Aorta (tissue), 5 donors: ENCODE measurements around the gene UNC45B. TPM values are rescaled to one million over a fixed set of nuclear protein-coding genes. Genes with fewer than 3 reads are reported as not detected.
"Not testable (repeated sequence)": the region's sequence is repeated elsewhere in the genome, so short reads cannot be mapped to it uniquely, and the experiment has no call there.

Experiments
- ATAC-seq: fragments of 200-7000 bp; cut with Tn5 transposase; one replicate; pipeline ENCODE4 v1.9.1; 2022; ENCODE audit warnings: moderate library complexity; ENCODE audit not compliant: low FRiP score
- DNase-seq, 2 donors: peaks; one replicate each; pipeline ENCODE4 v3.0.0-alpha.2; 2020
- H3K27ac ChIP-seq, 2 donors: one replicate each; pipeline ENCODE4 v1.5.1; 2013; ENCODE audit warnings: low read length in 2 of 2, mild to moderate bottlenecking in 2 of 2, moderate library complexity in 2 of 2, control low read depth in 1 of 2, inconsistent platforms in 1 of 2, low read depth in 1 of 2
- H3K27me3 ChIP-seq, 2 donors: one replicate each; pipeline ENCODE4 v1.6.1; 2013; ENCODE audit warnings: control low read depth in 1 of 2, low read length in 1 of 2, mild to moderate bottlenecking in 1 of 2, moderate library complexity in 1 of 2; ENCODE audit not compliant: insufficient read depth in 2 of 2, control insufficient read depth in 1 of 2
- H3K36me3 ChIP-seq, 2 donors: one replicate each; pipeline ENCODE4 v1.6.1; 2013; ENCODE audit warnings: control low read depth in 1 of 2, low read length in 1 of 2, mild to moderate bottlenecking in 1 of 2; ENCODE audit not compliant: insufficient read depth in 2 of 2, control insufficient read depth in 1 of 2
- H3K4me1 ChIP-seq, 2 donors: one replicate each; pipeline ENCODE4 v1.6.1; 2013; ENCODE audit warnings: low read length in 2 of 2, control low read depth in 1 of 2, mild to moderate bottlenecking in 1 of 2, moderate library complexity in 1 of 2; ENCODE audit not compliant: insufficient read depth in 2 of 2, control insufficient read depth in 1 of 2
- H3K4me3 ChIP-seq, 2 donors: one replicate each; pipeline ENCODE4 v1.5.1; 2013; ENCODE audit warnings: low read length in 2 of 2, control low read depth in 1 of 2, mild to moderate bottlenecking in 1 of 2
- H3K9me3 ChIP-seq: one replicate; pipeline ENCODE4 v1.6.1; 2013; ENCODE audit warnings: mild to moderate bottlenecking, low read length; ENCODE audit not compliant: control insufficient read depth
- WGBS, 2 donors: extraction: QIAGEN DNeasy Blood & Tissue Kit; methylation state at CpG; one replicate each; pipeline ENCODE4 v1.1.7; 2013; 5-methylcytosine and 5-hydroxymethylcytosine counted together
- intact Hi-C, 2 donors: fragments of 100-400 bp; cut with DNase I; formaldehyde crosslinking; loops; one replicate each; pipeline versions ENCODE4 v1.14.2 to v1.15.0; 2022
- polyA plus RNA-seq, 2 donors: library from polyadenylated mRNA; stranded (reverse); fragments of 200-250 nt; gene quantifications; one replicate each; pipeline ENCODE4 v1.2.3, GENCODE V29; 2013
- total RNA-seq, 2 donors: library from RNA; stranded (reverse); fragmentation: NEBNext Ultra II Directional; extraction: Animal tissue kit (Norgen Biotek cat#: 25700); gene quantifications; one replicate each; pipeline ENCODE4 v1.2.1, GENCODE V29; 2021
- donor health status: healthy with polysubstance abuse.
- donor health status: Bipolar disorder and iron deficiency.
- donor health status: DM: no; HTN: no; CAD: no.
- donor health status: DM: no; HTN: no; CAD: no.
- donor health status: DM: yes; HTN: yes; CAD: no.

The UNC45B gene
- total and polyA plus RNA-seq, 4 donors: 0.50 TPM; not detected in 3

DNA sequence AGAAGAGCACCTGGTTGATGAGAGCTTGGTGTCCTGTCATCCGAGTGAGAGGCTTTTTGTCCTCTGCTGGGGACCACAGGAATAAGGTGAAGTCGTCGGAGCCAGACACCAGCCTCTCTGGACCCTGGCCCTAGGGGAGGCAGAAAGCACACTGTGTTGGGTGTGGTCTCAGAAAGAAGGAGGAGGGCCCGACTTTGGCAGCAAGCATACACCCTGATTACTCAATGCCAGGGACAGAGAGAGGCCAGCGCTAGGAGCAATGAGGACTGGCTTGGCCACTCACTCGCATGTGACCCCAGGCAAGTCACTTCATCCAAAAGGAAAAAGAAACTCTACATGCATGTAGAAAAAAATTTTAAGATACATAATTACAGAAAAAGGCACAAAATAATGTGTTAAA is 12.3 kb upstream of the UNC45B start:
- H3K27ac ChIP-seq: no peak overlapping the region
- ATAC-seq: no peak
- intact Hi-C loops: no loop called here
- peak in 1 of 2 donors; percentile 28 for DNase-seq
- 89 to 94% methylated on average over 6 of the region's 6 CpGs for WGBS, 2 donors
- no peaks in the 10 kb centered on the region for H3K4me1 ChIP-seq
- peaks cover 0 to 18% of the 10 kb centered on the region in 2 donors for H3K36me3 ChIP-seq
- H3K9me3 ChIP-seq: no peaks in the 10 kb centered on the region
- no peaks in the 10 kb centered on the region for H3K27me3 ChIP-seq
- no peak overlapping the region for H3K4me3 ChIP-seq

DNA sequence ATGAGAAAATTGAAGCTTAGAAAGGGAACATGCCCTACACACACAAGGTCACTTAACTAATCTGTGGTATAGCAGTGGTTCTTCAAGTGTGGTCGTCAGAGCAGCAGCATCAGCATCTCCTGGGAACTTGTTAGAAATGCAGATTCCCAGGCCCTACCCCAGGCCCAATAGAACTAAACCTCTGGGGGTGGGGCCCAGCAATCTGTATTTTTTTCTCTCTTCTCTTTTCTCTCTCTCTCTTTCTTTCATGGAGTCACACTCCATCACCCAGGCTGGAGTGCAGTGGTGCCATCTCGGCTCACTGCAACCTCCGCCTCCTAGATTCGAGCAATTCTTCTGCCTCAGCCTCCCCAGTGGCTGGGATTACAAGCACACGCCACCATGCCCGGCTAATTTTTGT is 9.4 kb upstream of the UNC45B start:
- H3K4me1 ChIP-seq: no peaks in the 10 kb centered on the region
- ATAC-seq (no peak), DNase-seq (peak in 1 of 2 donors; percentile 3)
- peaks cover 0 to 9% of the 10 kb centered on the region in 2 donors for H3K36me3 ChIP-seq
- H3K4me3 ChIP-seq: no peak overlapping the region
- no peaks in the 10 kb centered on the region for H3K27me3 ChIP-seq
- intact Hi-C loops: no loop called here
- no peak overlapping the region for H3K27ac ChIP-seq
- 92 to 95% methylated on average over 6 of the region's 6 CpGs for WGBS, 2 donors
- no peaks in the 10 kb centered on the region for H3K9me3 ChIP-seq

DNA sequence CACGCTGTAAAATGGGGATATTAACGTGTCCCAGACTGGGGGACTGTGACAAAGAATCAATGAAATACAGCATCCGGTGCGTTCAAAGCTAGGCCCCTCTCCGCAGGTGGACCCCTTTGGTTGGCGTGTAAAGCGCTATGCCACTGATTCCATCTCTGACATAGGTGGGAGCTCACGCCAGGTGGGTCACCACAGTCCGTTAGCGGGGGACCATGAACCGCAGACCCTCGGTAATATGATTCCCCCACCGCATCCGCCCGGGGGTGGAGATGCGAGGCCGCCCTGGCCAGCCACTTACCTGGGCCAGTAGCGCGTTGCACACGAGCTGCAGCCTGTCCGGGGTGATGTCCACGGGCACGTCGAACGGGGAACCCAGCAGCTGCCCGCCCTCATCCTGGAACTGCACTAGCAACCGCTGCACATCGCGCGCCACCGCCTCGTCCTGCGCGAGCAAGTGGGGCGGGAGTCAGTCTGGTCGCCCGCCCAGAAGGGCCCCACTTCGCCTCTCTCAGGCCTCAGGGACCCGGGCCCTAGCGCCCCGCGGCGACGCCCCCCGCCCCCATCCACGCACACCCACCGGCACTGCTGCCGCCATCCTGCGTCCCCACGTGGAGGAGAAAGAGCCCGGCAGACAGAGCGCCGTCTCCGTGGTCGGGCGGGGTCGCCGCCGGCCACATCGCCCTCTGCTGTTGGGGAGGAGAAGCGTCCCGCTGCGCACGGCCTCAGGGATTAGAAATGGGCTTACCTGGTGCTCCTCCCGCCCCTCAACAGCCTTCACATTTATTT is 5.7 kb upstream of the UNC45B start, which contains the start of gene NLE1:
Gene NLE1, minus strand, starts transcription at position 623 of the 786 bp plus-strand sequence. Its CDS starts 28 bp downstream, at position 595.
- Histone ChIP-seq H3K27me3 (no peaks in the 10 kb centered on the region), H3K9me3 (no peaks in the 10 kb centered on the region), H3K4me3 (peak within 1 kb of the TSS; percentile 66 to 82), H3K36me3 (peaks cover 0 to 5% of the 10 kb centered on the region in 2 donors), H3K27ac (no peak within 1 kb of the TSS), H3K4me1 (no peaks in the 10 kb centered on the region)
- ATAC-seq (peak; percentile 97), DNase-seq (peak; percentile 87 to 95)
- 1% methylated on average over 57 to 65 of the region's 65 CpGs for WGBS, 2 donors
- intact Hi-C loops: no loop called here

DNA sequence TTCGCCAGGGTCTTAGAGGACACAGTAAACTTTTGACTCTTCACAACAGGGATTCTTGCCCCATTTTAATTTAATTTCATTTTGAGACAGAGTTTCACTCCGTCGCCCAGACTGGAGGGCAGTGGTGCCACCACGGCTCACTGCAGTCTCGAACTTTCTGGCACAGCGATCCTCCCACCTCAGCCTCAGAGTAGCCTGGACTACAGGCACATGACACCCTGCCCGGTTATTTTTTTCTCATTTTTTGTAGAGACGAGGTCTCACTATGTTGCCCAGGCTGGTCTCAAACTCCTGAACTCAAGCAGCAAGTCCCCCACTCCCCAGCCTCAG is 5.2 kb upstream of the UNC45B start:
- H3K27me3 ChIP-seq: no peaks in the 10 kb centered on the region
- H3K4me3 ChIP-seq: no peak overlapping the region
- intact Hi-C loops: no loop called here
- ATAC-seq: no peak
- H3K4me1 ChIP-seq: no peaks in the 10 kb centered on the region
- H3K36me3 ChIP-seq: no peaks in the 10 kb centered on the region
- no peak for DNase-seq
- 52 to 58% methylated on average over 8 of the region's 8 CpGs for WGBS, 2 donors
- H3K27ac ChIP-seq: no peak overlapping the region
- no peaks in the 10 kb centered on the region for H3K9me3 ChIP-seq

DNA sequence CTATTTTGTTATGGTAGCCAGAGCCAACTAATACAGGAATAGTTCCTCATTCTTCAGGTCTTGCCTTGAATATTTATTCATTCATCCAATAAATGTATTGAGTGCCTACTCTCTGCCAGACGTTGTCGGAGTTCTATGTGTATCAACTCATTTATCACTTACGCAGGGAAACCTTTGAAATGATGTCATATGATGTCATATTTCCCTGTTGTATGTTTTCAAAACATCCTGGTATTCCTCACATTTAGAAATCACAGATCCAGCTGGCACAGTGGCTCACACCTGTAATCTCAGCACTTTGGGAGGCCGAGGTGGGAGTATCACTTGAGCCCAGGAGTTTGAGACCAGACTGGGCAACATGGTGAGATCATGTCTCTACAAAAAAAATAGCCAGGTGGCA is 2.8 kb upstream of the UNC45B start:
- Histone ChIP-seq H3K36me3 (no peaks in the 10 kb centered on the region), H3K4me3 (no peak overlapping the region), H3K27me3 (no peaks in the 10 kb centered on the region), H3K4me1 (no peaks in the 10 kb centered on the region), H3K9me3 (no peaks in the 10 kb centered on the region), H3K27ac (no peak overlapping the region)
- ATAC-seq: no peak
- no peak for DNase-seq
- 53 to 62% methylated on average over 4 of the region's 4 CpGs for WGBS, 2 donors
- intact Hi-C loops: no loop called here

DNA sequence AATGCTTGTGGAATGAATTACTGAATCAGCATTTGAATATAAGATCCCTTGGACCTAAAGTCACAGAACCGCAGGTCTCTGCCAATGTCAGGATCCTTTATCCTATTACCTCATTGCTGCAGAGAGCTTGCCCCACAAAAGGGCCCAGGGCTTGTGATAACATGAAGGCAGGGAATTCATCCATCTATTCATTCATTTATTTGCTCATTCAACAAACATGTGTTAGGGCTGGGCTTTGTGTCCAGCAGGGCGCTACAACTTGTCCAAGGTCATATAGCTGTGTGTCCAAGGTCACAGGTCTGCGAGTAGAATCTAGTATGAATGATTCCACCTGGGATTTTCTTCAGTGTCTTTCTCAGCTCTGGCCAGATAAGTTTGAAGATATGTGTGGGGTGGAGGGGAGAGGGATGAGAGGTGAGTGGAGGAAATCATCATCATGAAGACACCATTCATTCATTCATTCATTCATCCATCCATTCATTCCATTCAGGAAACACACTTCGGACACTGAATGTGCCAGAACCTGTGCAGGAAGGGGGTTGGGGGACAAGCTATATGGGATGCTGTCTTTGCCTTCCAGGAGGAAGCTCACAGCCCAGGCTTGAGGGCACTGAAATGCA is 1.3 kb upstream of the UNC45B start:
- 74 to 75% methylated on average over 4 of the region's 4 CpGs for WGBS, 2 donors
- H3K27me3 ChIP-seq: no peaks in the 10 kb centered on the region
- ATAC-seq (no peak), DNase-seq (no peak)
- H3K9me3 ChIP-seq: no peaks in the 10 kb centered on the region
- no peaks in the 10 kb centered on the region for H3K36me3 ChIP-seq
- intact Hi-C loops: no loop called here
- H3K27ac ChIP-seq: no peak overlapping the region
- no peak overlapping the region for H3K4me3 ChIP-seq
- H3K4me1 ChIP-seq: no peaks in the 10 kb centered on the region

DNA sequence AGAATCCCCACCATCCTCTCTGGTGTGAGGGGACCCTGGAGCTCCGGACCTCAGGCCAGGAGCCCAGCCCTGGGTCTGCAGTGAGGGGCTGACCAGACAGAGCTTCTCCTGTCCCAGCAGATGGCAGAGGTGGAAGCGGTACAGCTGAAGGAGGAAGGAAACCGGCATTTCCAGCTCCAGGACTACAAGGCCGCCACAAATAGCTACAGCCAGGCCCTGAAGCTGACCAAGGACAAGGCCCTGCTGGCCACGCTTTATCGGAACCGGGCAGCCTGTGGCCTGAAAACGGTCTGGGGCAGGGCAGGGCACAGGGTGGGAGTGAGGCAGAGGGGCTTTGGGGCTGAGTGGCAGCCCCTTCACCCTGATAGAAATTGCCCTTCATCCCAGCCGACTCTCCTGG is 527 bp downstream of the UNC45B start:
- Histone ChIP-seq H3K4me1 (no peaks in the 10 kb centered on the region), H3K9me3 (no peaks in the 10 kb centered on the region), H3K36me3 (no peaks in the 10 kb centered on the region), H3K27me3 (no peaks in the 10 kb centered on the region), H3K27ac (no peak overlapping the region), H3K4me3 (no peak overlapping the region)
- DNase-seq: no peak
- WGBS, 2 donors: 84 to 90% methylated on average over 9 of the region's 9 CpGs
- no peak for ATAC-seq
- intact Hi-C loops: no loop called here

DNA sequence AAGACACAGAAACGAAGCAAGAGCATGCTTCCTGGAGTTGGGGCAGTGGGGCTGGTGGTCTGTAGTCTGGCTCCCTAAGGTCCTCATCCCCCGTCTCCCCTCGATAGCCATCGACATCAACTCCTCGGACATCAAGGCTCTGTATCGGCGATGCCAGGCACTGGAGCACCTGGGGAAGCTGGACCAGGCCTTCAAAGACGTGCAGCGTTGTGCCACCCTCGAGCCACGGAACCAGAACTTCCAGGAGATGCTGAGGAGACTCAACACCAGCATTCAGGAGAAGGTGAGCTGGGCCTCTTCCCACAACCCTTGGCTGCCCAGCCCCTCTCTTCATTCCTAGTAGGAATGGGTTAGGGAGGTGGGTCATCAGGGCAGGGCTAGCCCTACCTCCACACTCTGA is 2.3 kb downstream of the UNC45B start:
- no peaks in the 10 kb centered on the region for H3K9me3 ChIP-seq
- H3K27me3 ChIP-seq: no peaks in the 10 kb centered on the region
- WGBS, 2 donors: 90 to 94% methylated on average over 11 of the region's 11 CpGs
- H3K27ac ChIP-seq: no peak overlapping the region
- intact Hi-C loops: no loop called here
- H3K4me1 ChIP-seq: no peaks in the 10 kb centered on the region
- ATAC-seq (no peak), DNase-seq (no peak)
- no peaks in the 10 kb centered on the region for H3K36me3 ChIP-seq
- H3K4me3 ChIP-seq: no peak overlapping the region

DNA sequence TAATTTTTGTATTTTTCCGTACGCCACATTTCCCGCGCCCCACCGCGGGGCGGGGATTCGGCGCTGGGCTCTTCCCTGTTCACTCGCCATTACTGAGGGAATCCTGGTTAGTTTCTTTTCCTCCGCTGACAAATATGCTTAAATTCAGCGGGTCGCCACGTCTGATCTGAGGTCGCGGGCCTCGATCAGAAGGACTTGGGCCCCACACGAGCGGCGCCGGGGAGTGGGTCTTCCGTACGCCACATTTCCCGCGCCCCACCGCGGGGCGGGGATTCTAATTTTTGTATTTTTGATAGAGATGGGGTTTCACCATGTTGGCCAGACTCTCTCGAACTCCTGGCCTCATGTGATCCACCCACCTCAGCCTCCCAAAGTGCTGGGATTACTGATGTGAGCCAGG is 3.5 kb downstream of the UNC45B start:
- H3K9me3 ChIP-seq, H3K4me1 ChIP-seq, DNase-seq, H3K36me3 ChIP-seq, ATAC-seq, intact Hi-C loops, H3K27ac ChIP-seq, H3K4me3 ChIP-seq, H3K27me3 ChIP-seq: not testable (repeated sequence)
- 88 to 90% methylated on average over 29 of the region's 29 CpGs for WGBS, 2 donors
